IPS-18a (cell line): ENCODE measurements around the gene MB21D2.
"Not testable (repeated sequence)": the region's sequence is repeated elsewhere in the genome, so short reads cannot be mapped to it uniquely, and the experiment has no call there.

Experiments
- H3K27ac ChIP-seq: one replicate; pipeline ENCODE4 v1.5.1; 2013; ENCODE audit warnings: low read length
- H3K27me3 ChIP-seq: one replicate; pipeline ENCODE4 v1.6.1; 2013; ENCODE audit warnings: mild to moderate bottlenecking, low read length; ENCODE audit not compliant: control insufficient read depth, insufficient read depth
- H3K36me3 ChIP-seq: one replicate; pipeline ENCODE4 v1.6.1; 2013; ENCODE audit warnings: low read depth, low read length; ENCODE audit not compliant: control insufficient read depth
- H3K4me1 ChIP-seq: one replicate; pipeline ENCODE4 v1.6.1; 2013; ENCODE audit warnings: low read depth, low read length; ENCODE audit not compliant: control insufficient read depth
- H3K4me3 ChIP-seq: one replicate; pipeline ENCODE4 v1.5.1; 2013; ENCODE audit warnings: low read length
- H3K9ac ChIP-seq: one replicate; pipeline ENCODE4 v1.6.1; 2013; ENCODE audit warnings: mild to moderate bottlenecking, low read length, moderate library complexity
- H3K9me3 ChIP-seq: one replicate; pipeline ENCODE4 v1.6.1; 2013; ENCODE audit warnings: low read depth, low read length; ENCODE audit not compliant: control insufficient read depth

Gene MB21D2

GRCh38 chr3:192812743-192813383, 104.8 kb downstream of the MB21D2 start:
- Histone ChIP-seq H3K27ac (no peak overlapping the region), H3K4me3 (no peak overlapping the region), H3K4me1 (peaks cover 4% of the 10 kb centered on the region), H3K9ac (no peak overlapping the region), H3K9me3 (no peaks in the 10 kb centered on the region), H3K27me3 (no peaks in the 10 kb centered on the region), H3K36me3 (no peaks in the 10 kb centered on the region)

- Histone ChIP-seq H3K27me3 (no peaks in the 10 kb centered on the region), H3K27ac (no peak overlapping the region), H3K9ac (no peak overlapping the region), H3K36me3 (no peaks in the 10 kb centered on the region), H3K4me1 (no peaks in the 10 kb centered on the region), H3K4me3 (no peak overlapping the region), H3K9me3 (no peaks in the 10 kb centered on the region)
These were observed 111.9 kb downstream of the MB21D2 start for GRCh38 chr3:192805711-192806110.

- no peaks in the 10 kb centered on the region for H3K4me1 ChIP-seq
- H3K27me3 ChIP-seq = no peaks in the 10 kb centered on the region
- no peak overlapping the region for H3K9ac ChIP-seq
- H3K4me3 ChIP-seq = no peak overlapping the region
- H3K36me3 ChIP-seq = no peaks in the 10 kb centered on the region
- no peak overlapping the region for H3K27ac ChIP-seq
- no peaks in the 10 kb centered on the region for H3K9me3 ChIP-seq
These were observed 113.2 kb downstream of the MB21D2 start for GRCh38 chr3:192804502-192804901.

GRCh38 chr3:192802957-192803899, 114.4 kb downstream of the MB21D2 start:
- Histone ChIP-seq H3K27ac (no peak overlapping the region), H3K9me3 (no peaks in the 10 kb centered on the region), H3K9ac (no peak overlapping the region), H3K4me3 (no peak overlapping the region), H3K36me3 (peaks cover 6% of the 10 kb centered on the region), H3K4me1 (no peaks in the 10 kb centered on the region), H3K27me3 (no peaks in the 10 kb centered on the region)

GRCh38 chr3:192801985-192802384, 115.7 kb downstream of the MB21D2 start:
- H3K4me3 ChIP-seq = no peak overlapping the region

GRCh38 chr3:192799721-192800120, 117.9 kb downstream of the MB21D2 start:
- no peaks in the 10 kb centered on the region for H3K27me3 ChIP-seq
- H3K36me3 ChIP-seq = peaks cover 6% of the 10 kb centered on the region
- no peak overlapping the region for H3K27ac ChIP-seq
- no peak overlapping the region for H3K4me3 ChIP-seq
- H3K9ac ChIP-seq = no peak overlapping the region
- no peaks in the 10 kb centered on the region for H3K4me1 ChIP-seq
- H3K9me3 ChIP-seq = no peaks in the 10 kb centered on the region

More at GRCh38 chr3:192801985-192802384, 115.7 kb downstream of the MB21D2 start:
- no peak overlapping the region for H3K9ac ChIP-seq
- no peaks in the 10 kb centered on the region for H3K4me1 ChIP-seq
- H3K9me3 ChIP-seq = no peaks in the 10 kb centered on the region
- peaks cover 6% of the 10 kb centered on the region for H3K36me3 ChIP-seq
- no peak overlapping the region for H3K27ac ChIP-seq
- H3K27me3 ChIP-seq = no peaks in the 10 kb centered on the region

- Histone ChIP-seq H3K9ac (no peak overlapping the region), H3K4me1 (no peaks in the 10 kb centered on the region), H3K27me3 (no peaks in the 10 kb centered on the region), H3K36me3 (peaks cover 6% of the 10 kb centered on the region), H3K9me3 (no peaks in the 10 kb centered on the region), H3K4me3 (no peak overlapping the region), H3K27ac (no peak overlapping the region)
These were observed 122.6 kb downstream of the MB21D2 start for GRCh38 chr3:192795021-192795420.

- Histone ChIP-seq H3K4me3 (no peak overlapping the region), H3K9ac (no peak overlapping the region), H3K36me3 (peaks cover 4% of the 10 kb centered on the region), H3K27ac (no peak overlapping the region), H3K27me3 (no peaks in the 10 kb centered on the region), H3K9me3 (no peaks in the 10 kb centered on the region), H3K4me1 (no peaks in the 10 kb centered on the region)
These were observed 123.4 kb downstream of the MB21D2 start for GRCh38 chr3:192794216-192794615.

- H3K27ac ChIP-seq, H3K27me3 ChIP-seq, H3K36me3 ChIP-seq, H3K9me3 ChIP-seq, H3K4me1 ChIP-seq, H3K4me3 ChIP-seq, H3K9ac ChIP-seq: not testable (repeated sequence)
These were observed 128.7 kb downstream of the MB21D2 start for GRCh38 chr3:192788816-192789515.

GRCh38 chr3:192778508-192778907, 139.1 kb downstream of the MB21D2 start:
- Histone ChIP-seq H3K9ac (no peak overlapping the region), H3K4me3 (no peak overlapping the region), H3K9me3 (peaks cover 11% of the 10 kb centered on the region), H3K27me3 (no peaks in the 10 kb centered on the region), H3K27ac (no peak overlapping the region), H3K4me1 (no peaks in the 10 kb centered on the region), H3K36me3 (no peaks in the 10 kb centered on the region)

- H3K27me3 ChIP-seq, H3K4me3 ChIP-seq, H3K36me3 ChIP-seq, H3K4me1 ChIP-seq, H3K27ac ChIP-seq, H3K9ac ChIP-seq: not testable (repeated sequence)
- H3K9me3 ChIP-seq = peaks cover 12% of the 10 kb centered on the region
These were observed 143.3 kb downstream of the MB21D2 start for GRCh38 chr3:192774341-192774740.
